Suprapubic skin (tissue), 3 donors: ENCODE measurements around the gene ATP1B2.

Experiments used
- CTCF ChIP-seq, 2 donors: fragments of 200-600 bp in 1 of 2; fragments of 450-650 bp in 1 of 2; sonication (generic) in 1 of 2; IDR thresholded peaks; one replicate each; pipeline ENCODE4 v1.5.1; 2016 to 2019; ENCODE audit warnings: antibody characterized with exemption in 2 of 2, mild to moderate bottlenecking in 1 of 2, moderate library complexity in 1 of 2
- POLR2A ChIP-seq, 2 donors: fragments of 450-650 bp; IDR thresholded peaks; one replicate each; pipeline ENCODE4 v1.6.1; 2017; ENCODE audit warnings: antibody characterized with exemption in 2 of 2, mild to moderate bottlenecking in 2 of 2, moderate library complexity in 2 of 2

GRCh38 chr17:7655541-7655840, 4.8 kb downstream of the ATP1B2 start:
- TF ChIP-seq CTCF (IDR thresholded peaks at IDR 0.05) (no peak), POLR2A (IDR thresholded peaks at IDR 0.05) (no peak)
